ENCODE results near the gene MREG.
A peak's percentile ranks its signal among the peaks of the same experiment; 100 is the strongest.

Gene MREG

DNA sequence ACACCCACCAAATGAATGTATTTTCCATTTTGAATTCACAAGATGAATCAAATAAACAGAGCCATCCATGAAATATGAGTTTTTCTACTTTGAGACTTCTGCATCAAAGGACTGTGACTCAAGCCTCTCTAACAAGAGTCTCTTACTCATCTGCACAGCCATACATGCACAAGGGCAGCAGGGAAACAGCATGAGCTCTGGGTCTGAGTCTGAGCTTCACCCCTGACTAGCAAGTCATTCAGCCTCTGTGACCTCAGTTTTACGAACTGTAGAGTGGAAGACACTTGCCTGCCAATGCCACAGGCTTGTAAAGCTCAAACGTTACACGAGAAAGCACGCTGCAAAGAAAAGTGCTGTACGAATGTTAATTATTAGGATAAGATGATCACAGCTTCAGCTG, 42.9 kb downstream of the MREG start:
- peak; percentile 30 for DNase-seq (ENCODE audit: low read depth)
- TF ChIP-seq CTCF (conservative IDR thresholded peaks at IDR 0.05; ENCODE audit: low read depth, low read length): no peak
- H3K4me3 ChIP-seq (ENCODE audit: low read depth, low read length): no peak overlapping the region

GRCh38 chr2:215969131-215969841, 44.1 kb downstream of the MREG start:
- no peak overlapping the region for H3K4me3 ChIP-seq (ENCODE audit: low read depth, low read length)
- TF ChIP-seq CTCF (conservative IDR thresholded peaks at IDR 0.05; ENCODE audit: low read depth, low read length): no peak
- peak; percentile 13 for DNase-seq (ENCODE audit: low read depth)

- no peak overlapping the region for H3K4me3 ChIP-seq (ENCODE audit: low read depth, low read length)
- TF ChIP-seq CTCF (conservative IDR thresholded peaks at IDR 0.05; ENCODE audit: low read depth, low read length): no peak
- DNase-seq (ENCODE audit: low read depth): no peak
These were observed 44.9 kb downstream of the MREG start for GRCh38 chr2:215968499-215968898.

DNA sequence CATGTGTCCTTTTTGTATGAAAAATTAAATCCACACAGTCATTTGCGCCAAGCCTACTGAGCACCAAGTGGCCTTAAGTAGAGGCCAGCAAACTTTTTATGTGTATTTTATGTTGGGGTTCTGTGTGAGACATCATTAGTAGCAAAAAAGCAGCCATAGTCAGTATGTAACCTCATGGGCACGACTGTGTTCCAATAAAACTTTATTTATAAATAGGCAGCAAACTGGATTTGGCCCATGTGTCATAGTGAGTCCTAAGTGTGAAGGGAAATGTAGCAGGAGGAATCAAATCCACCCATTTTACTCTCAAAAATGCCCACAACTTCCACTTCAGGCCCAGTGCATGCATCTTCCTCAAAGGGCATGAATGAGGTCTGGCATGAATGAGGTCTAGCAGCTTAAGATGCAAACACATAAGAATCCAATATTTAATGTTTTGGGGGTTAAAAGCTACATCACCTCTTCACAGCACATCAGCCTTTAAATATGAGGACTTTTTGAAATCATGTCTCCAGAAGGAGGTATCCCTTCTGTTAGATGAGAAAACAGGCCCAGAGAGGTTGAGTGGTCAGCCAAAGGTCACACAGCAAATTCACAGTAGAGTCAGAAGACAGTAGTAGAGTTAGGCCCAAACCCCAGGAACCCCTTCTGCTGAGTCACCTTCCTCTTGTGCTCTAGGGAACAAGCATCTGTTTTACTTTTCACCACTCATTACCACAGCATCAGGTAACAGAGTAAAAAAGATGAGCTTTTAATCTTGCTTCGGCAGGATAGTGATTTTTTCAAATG, 45.6 kb downstream of the MREG start:
- peak; percentile 19 for DNase-seq (ENCODE audit: low read depth)
- H3K4me3 ChIP-seq (ENCODE audit: low read depth, low read length): no peak overlapping the region
- no peak for TF ChIP-seq CTCF (conservative IDR thresholded peaks at IDR 0.05; ENCODE audit: low read depth, low read length)

DNA sequence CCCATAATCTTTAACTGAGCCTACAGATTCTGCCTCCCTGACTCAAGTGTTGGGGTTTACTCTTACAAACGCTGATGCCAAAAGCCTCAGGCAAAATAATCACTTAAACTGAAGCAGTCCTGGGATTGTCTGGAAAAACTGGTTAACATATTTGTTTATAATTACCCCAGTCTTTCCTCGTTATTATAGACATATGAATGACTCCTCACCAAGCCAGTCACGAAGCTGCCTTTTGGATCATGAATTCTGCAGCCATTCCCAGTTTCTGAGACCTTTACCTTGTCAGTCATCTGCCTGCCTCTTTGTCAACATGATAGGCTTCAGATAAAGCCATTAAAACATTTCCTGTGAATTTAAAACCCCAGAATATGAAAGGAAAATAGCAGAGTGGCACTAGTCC, 46.4 kb downstream of the MREG start:
- no peak for TF ChIP-seq CTCF (conservative IDR thresholded peaks at IDR 0.05; ENCODE audit: low read depth, low read length)
- no peak overlapping the region for H3K4me3 ChIP-seq (ENCODE audit: low read depth, low read length)
- no peak for DNase-seq (ENCODE audit: low read depth)

DNA sequence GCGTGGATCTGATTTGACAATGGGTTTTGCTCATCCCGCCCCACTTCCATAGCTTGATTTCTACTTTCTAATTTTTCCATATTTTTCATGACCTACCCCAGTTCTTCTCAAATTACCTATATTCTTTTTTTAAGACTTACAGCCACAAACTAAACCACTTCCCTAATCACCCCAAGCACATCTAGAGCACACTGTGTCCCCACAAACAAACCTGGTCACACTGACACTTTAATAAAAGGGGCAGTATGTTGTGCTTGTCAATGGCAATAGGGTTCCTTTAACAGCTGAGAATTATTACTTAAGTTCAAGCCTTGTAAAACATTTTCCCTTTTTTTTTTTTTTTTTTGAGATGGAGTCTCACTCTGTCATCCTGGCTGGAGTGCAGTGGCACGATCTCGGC, 47.1 kb downstream of the MREG start:
- DNase-seq (ENCODE audit: low read depth): no peak
- TF ChIP-seq CTCF (conservative IDR thresholded peaks at IDR 0.05; ENCODE audit: low read depth, low read length): no peak
- H3K4me3 ChIP-seq (ENCODE audit: low read depth, low read length): no peak overlapping the region

Data from choroid plexus epithelial cell (primary cell).